IMR-90 (cell line): ENCODE measurements around the gene USH2A. TPM values are rescaled to one million over a fixed set of nuclear protein-coding genes. Genes with fewer than 3 reads are reported as not detected.

Experiments used
- ATAC-seq: fragments of 200-7000 bp; cut with Tn5 transposase; 2 replicates; pipeline ENCODE4 v1.9.1; 2020; ENCODE audit warnings: low read depth, mild to moderate bottlenecking, moderate library complexity
- BruUV-seq: library from RNA; stranded (reverse); fragments of 400-500 nt; replicated peaks from 2 replicates; lab custom pipeline; 2021; lab: Mats Ljungman, UMichigan
- CTCF ChIA-PET: fragments of 300-600 bp; formaldehyde crosslinking; extraction: SDS; loops from one replicate; lab custom pipeline; 2021; ENCODE audit warnings: antibody characterized with exemption; lab: Yijun Ruan, JAX
- POLR2A ChIA-PET: fragments of 300-600 bp; sonication (Branson Sonifier 250); formaldehyde crosslinking; loops from one replicate; lab custom pipeline; 2022; ENCODE audit warnings: antibody characterized with exemption; ENCODE audit not compliant: unreplicated experiment; lab: Charles Lee
- DNase-seq: peaks from one replicate; pipeline ENCODE4 v3.0.0; 2013
- H2AFZ ChIP-seq: replicated peaks from 2 replicates; pipeline ENCODE3; 2013; ENCODE audit warnings: low read length, mild to moderate bottlenecking; ENCODE audit not compliant: poor library complexity
- H2AK5ac ChIP-seq: 2 replicates; pipeline ENCODE4 v1.6.1; 2013; ENCODE audit warnings: low read depth, low read length, inconsistent platforms
- H2AK9ac ChIP-seq: replicated peaks from 2 replicates; pipeline ENCODE3; 2013; ENCODE audit warnings: mild to moderate bottlenecking, low read depth, low read length, moderate library complexity; ENCODE audit not compliant: poor library complexity
- H2BK120ac ChIP-seq: 2 replicates; pipeline ENCODE4 v1.6.1; 2013; ENCODE audit warnings: low read depth, low read length, inconsistent platforms
- H2BK15ac ChIP-seq: 3 replicates; pipeline ENCODE4 v1.6.1; 2013; ENCODE audit warnings: low read depth, low read length, inconsistent platforms
- H2BK20ac ChIP-seq: 2 replicates; pipeline ENCODE4 v1.6.1; 2013; ENCODE audit warnings: low read depth, mild to moderate bottlenecking, inconsistent platforms, low read length, moderate library complexity
- H2BK5ac ChIP-seq: 2 replicates; pipeline ENCODE4 v1.6.1; 2013; ENCODE audit warnings: mild to moderate bottlenecking, low read depth, low read length, inconsistent platforms; ENCODE audit not compliant: poor library complexity, severe bottlenecking
- H3K14ac ChIP-seq: replicated peaks from 2 replicates; pipeline ENCODE4 v1.6.1; 2013; ENCODE audit warnings: low read depth, low read length, inconsistent platforms
- H3K18ac ChIP-seq: 2 replicates; pipeline ENCODE4 v1.6.1; 2013; ENCODE audit warnings: low read depth, low read length, control low read depth
- H3K23ac ChIP-seq: 2 replicates; pipeline ENCODE4 v1.6.1; 2013; ENCODE audit warnings: low read depth, low read length, inconsistent platforms
- H3K27ac ChIP-seq: 2 replicates; pipeline ENCODE4 v1.5.1; 2013; ENCODE audit warnings: mild to moderate bottlenecking, control low read depth, low read length; ENCODE audit not compliant: insufficient read depth
- H3K27me3 ChIP-seq: 2 replicates; pipeline ENCODE4 v1.6.1; 2013; ENCODE audit warnings: low read length; ENCODE audit not compliant: control insufficient read depth, insufficient read depth
- H3K36me3 ChIP-seq: 2 replicates; pipeline ENCODE4 v1.6.1; 2013; ENCODE audit warnings: low read length, mixed read lengths; ENCODE audit not compliant: control insufficient read depth, insufficient read depth
- H3K4ac ChIP-seq: 2 replicates; pipeline ENCODE4 v1.6.1; 2013; ENCODE audit warnings: low read depth, low read length, inconsistent platforms
- H3K4me1 ChIP-seq: 2 replicates; pipeline ENCODE4 v1.6.1; 2013; ENCODE audit warnings: low read length, mixed read lengths; ENCODE audit not compliant: control insufficient read depth, insufficient read depth
- H3K4me2 ChIP-seq: 2 replicates; pipeline ENCODE4 v1.6.1; 2013; ENCODE audit warnings: low read depth, mild to moderate bottlenecking, control low read depth, low read length, moderate library complexity
- H3K4me3 ChIP-seq: 2 replicates; pipeline ENCODE4 v1.5.1; 2013; ENCODE audit warnings: low read depth, mild to moderate bottlenecking, control low read depth, low read length, moderate library complexity; ENCODE audit not compliant: insufficient read depth
- H3K56ac ChIP-seq: 2 replicates; pipeline ENCODE4 v1.6.1; 2013; ENCODE audit warnings: low read length, inconsistent platforms; ENCODE audit not compliant: insufficient read depth; ENCODE audit errors: extremely low read depth
- H3K79me1 ChIP-seq, 2 experiments: 2 replicates each; pipeline ENCODE4 v1.6.1; 2013; ENCODE audit warnings: low read length in 2 of 2, inconsistent platforms in 1 of 2, low read depth in 1 of 2
- H3K9ac ChIP-seq: 2 replicates; pipeline ENCODE4 v1.6.1; 2013; ENCODE audit warnings: low read depth, low read length, control low read depth
- H3K9me1 ChIP-seq: 2 replicates; pipeline ENCODE4 v1.6.1; 2013; ENCODE audit warnings: low read length, inconsistent platforms; ENCODE audit not compliant: insufficient read depth
- H3K9me3 ChIP-seq: 2 replicates; pipeline ENCODE4 v1.6.1; 2013; ENCODE audit warnings: low read length; ENCODE audit not compliant: control insufficient read depth, insufficient read depth
- H4K20me1 ChIP-seq: 2 replicates; pipeline ENCODE4 v1.6.1; 2013; ENCODE audit warnings: low read length, inconsistent platforms; ENCODE audit not compliant: insufficient read depth
- H4K5ac ChIP-seq: 2 replicates; pipeline ENCODE4 v1.6.1; 2013; ENCODE audit warnings: mild to moderate bottlenecking, low read depth, low read length, control low read depth
- H4K8ac ChIP-seq, 2 experiments: 2 replicates each; pipeline ENCODE4 v1.6.1; 2013; ENCODE audit warnings: low read depth in 2 of 2, low read length in 2 of 2, control low read depth in 1 of 2, inconsistent platforms in 1 of 2
- H4K91ac ChIP-seq: 2 replicates; pipeline ENCODE4 v1.6.1; 2013; ENCODE audit warnings: low read depth, low read length, inconsistent platforms; ENCODE audit not compliant: insufficient read depth
- BHLHE40 ChIP-seq: fragments of 150-350 bp; IDR thresholded peaks from 2 replicates; pipeline ENCODE4 v1.6.1; 2016; ENCODE audit warnings: mild to moderate bottlenecking, low read depth, low read length
- CHD1 ChIP-seq: IDR thresholded peaks from 2 replicates; pipeline ENCODE4 v1.6.1; 2012; ENCODE audit warnings: low read depth, low read length, improper control_type of control experiment
- MXI1 ChIP-seq: IDR thresholded peaks from 2 replicates; pipeline ENCODE4 v1.6.1; 2012; ENCODE audit warnings: low read depth, mild to moderate bottlenecking, low read length, moderate library complexity, borderline replicate concordance
- SMC3 ChIP-seq: fragments of 150-350 bp; IDR thresholded peaks from 2 replicates; pipeline ENCODE4 v1.6.1; 2016; ENCODE audit warnings: low read depth, mild to moderate bottlenecking, antibody characterized with exemption, low read length, moderate library complexity
- WGBS, 2 experiments: methylation state at CpG; one replicate each; pipeline versions ENCODE4 v1.1.5 to v1.1.7; 2013; ENCODE audit warnings: missing lambda C conversion rate in 2 of 2; ENCODE audit not compliant: insufficient read length in 1 of 2; ENCODE audit errors: extremely low coverage in 2 of 2; 5-methylcytosine and 5-hydroxymethylcytosine counted together
- dilution Hi-C: fragments of 300-500 bp; cut with HindIII; formaldehyde crosslinking; loops from one replicate; pipeline ENCODE4 v1.14.3; 2018; ENCODE audit warnings: low sequenced_read_pairs; ENCODE audit not compliant: unreplicated experiment
- in situ Hi-C: fragments of 300-500 bp; cut with MboI; formaldehyde crosslinking; loops from 3 replicates; pipeline ENCODE4 v1.14.3; 2019; ENCODE audit warnings: low sequenced_read_pairs, inconsistent platforms, mixed read lengths
- intact Hi-C: fragments of 100-400 bp; cut with micrococcal nuclease; formaldehyde crosslinking; loops from 2 replicates; pipeline ENCODE4 v1.10.0; 2022
- polyA plus RNA-seq, 3 experiments: library from polyadenylated mRNA; depleted of rRNA; stranded (reverse); fragments of >200 nt; gene quantifications; 2 replicates each; pipeline ENCODE4 v1.2.3, GENCODE V29; 2012; ENCODE audit warnings: low replicate concordance in 1 of 3
- total RNA-seq: library from RNA; depleted of rRNA; stranded (reverse); fragments of >200 nt; gene quantifications from 2 replicates; pipeline ENCODE4 v1.2.3, GENCODE V29; 2012

Gene USH2A
- total and polyA plus RNA-seq, 2 of the 4 experiments (the other 2 are of a cell fraction) = under 0.01 to 0.02 TPM

GRCh38 chr1:215963040-215963439, 460.2 kb downstream of the USH2A start:
- DNase-seq (no peak), ATAC-seq (no peak)
- Histone ChIP-seq H3K4ac (no peak overlapping the region), H3K56ac (no peak overlapping the region), H4K20me1 (no peaks in the 10 kb centered on the region), H3K27ac (no peak overlapping the region), H3K79me1 (no peaks in the 10 kb centered on the region), H3K23ac (no peak overlapping the region), H2AFZ (no peak overlapping the region), H3K14ac (no peak overlapping the region), H2AK9ac (no peak overlapping the region), H3K36me3 (no peaks in the 10 kb centered on the region), H4K91ac (no peak overlapping the region), H3K4me2 (no peak overlapping the region), H2BK120ac (no peak overlapping the region), H2BK5ac (no peak overlapping the region), H4K5ac (no peak overlapping the region), H3K4me3 (no peak overlapping the region), H2BK15ac (no peak overlapping the region), H3K27me3 (no peaks in the 10 kb centered on the region), H3K9me3 (no peaks in the 10 kb centered on the region), H2BK20ac (no peak overlapping the region), H3K9ac (no peak overlapping the region), H3K18ac (no peak overlapping the region), H2AK5ac (no peak overlapping the region), H3K9me1 (no peaks in the 10 kb centered on the region), H3K4me1 (no peaks in the 10 kb centered on the region), H4K8ac (no peak overlapping the region)
- no peak for TF ChIP-seq BHLHE40
- TF ChIP-seq SMC3 = no peak
- TF ChIP-seq CHD1 = no peak
- TF ChIP-seq MXI1 = no peak
- in situ Hi-C loops (no loop called here), dilution Hi-C loops (no loop called here), intact Hi-C loops (no loop called here)
- 40% methylated on average over 1 of the region's 1 CpG; no CpG with 5 or more reads in 1 of the 2 experiments for WGBS, 2 experiments
- ChIA-PET CTCF (no interaction called here), POLR2A (no interaction called here)
- no TSS peak for BruUV-seq
